HEK293 (cell line): ENCODE data around the gene UCKL1.

ENCODE experiments used
- CTCF ChIA-PET: fragments of 350-600 bp; formaldehyde crosslinking; extraction: SDS; loops from one replicate; lab custom pipeline; 2021; ENCODE audit warnings: antibody characterized with exemption; lab: Yijun Ruan, JAX
- POLR2A ChIA-PET: fragments of 300-600 bp; formaldehyde crosslinking; extraction: SDS; loops from one replicate; lab custom pipeline; 2020; ENCODE audit warnings: antibody characterized with exemption, inconsistent platforms; lab: Yijun Ruan, JAX
- H3K27ac ChIP-seq: fragments of 200-500 bp; sonication (Bioruptor generic); 2 replicates; pipeline ENCODE4 v1.5.1; 2014; ENCODE audit warnings: low read depth, low read length, control low read depth, inconsistent platforms; ENCODE audit errors: extremely low read depth
- H3K36me3 ChIP-seq, 2 experiments: fragments of 200-500 bp in 1 of 2; sonication (Bioruptor generic) in 1 of 2; 1 replicate in 1 of 2; 2 replicates in 1 of 2; pipeline ENCODE4 v1.5.1; 2014 to 2017; ENCODE audit warnings: inconsistent platforms in 2 of 2, low read length in 2 of 2; ENCODE audit not compliant: control insufficient read depth in 2 of 2, insufficient read depth in 1 of 2
- H3K4me1 ChIP-seq: fragments of 200-500 bp; sonication (Bioruptor generic); 2 replicates; pipeline ENCODE4 v1.5.1; 2014; ENCODE audit warnings: mild to moderate bottlenecking, low read length, inconsistent platforms; ENCODE audit not compliant: control insufficient read depth, insufficient read depth
- H3K4me3 ChIP-seq: 2 replicates; pipeline ENCODE4 v1.5.1; 2011; ENCODE audit warnings: low read depth, mild to moderate bottlenecking, control low read depth, low read length, moderate library complexity
- H3K9me3 ChIP-seq: fragments of 200-500 bp; sonication (Bioruptor generic); 2 replicates; pipeline ENCODE4 v1.5.1; 2014; ENCODE audit warnings: low read depth, low read length, inconsistent platforms; ENCODE audit not compliant: control insufficient read depth, insufficient read depth
- GFI1B ChIP-seq: fragments of 450-650 bp; formaldehyde crosslinking; IDR thresholded peaks from 2 replicates; pipeline ENCODE4 v1.5.1; 2016; ENCODE audit warnings: missing biosample characterization, missing genetic modification characterization
- GLI4 ChIP-seq: fragments of 450-650 bp; formaldehyde crosslinking; IDR thresholded peaks from 2 replicates; pipeline ENCODE4 v1.5.1; 2016; ENCODE audit warnings: missing biosample characterization, missing genetic modification characterization
- GLIS1 ChIP-seq: fragments of 450-650 bp; formaldehyde crosslinking; IDR thresholded peaks from 2 replicates; pipeline ENCODE4 v1.5.1; 2016; ENCODE audit warnings: missing biosample characterization, missing genetic modification characterization
- HIC1 ChIP-seq: fragments of 450-650 bp; formaldehyde crosslinking; IDR thresholded peaks from 2 replicates; pipeline ENCODE4 v1.5.1; 2016; ENCODE audit warnings: missing biosample characterization, missing genetic modification characterization
- OSR2 ChIP-seq: fragments of 450-650 bp; formaldehyde crosslinking; IDR thresholded peaks from 2 replicates; pipeline ENCODE4 v1.5.1; 2016; ENCODE audit warnings: missing biosample characterization, missing genetic modification characterization
- RBAK ChIP-seq: fragments of 450-650 bp; formaldehyde crosslinking; IDR thresholded peaks from 2 replicates; pipeline ENCODE4 v1.5.1; 2016; ENCODE audit warnings: missing biosample characterization, missing genetic modification characterization
- SETDB1 ChIP-seq: IDR thresholded peaks from one replicate; pipeline ENCODE4 v1.6.1; 2017; ENCODE audit warnings: mild to moderate bottlenecking, low read length, moderate library complexity, mixed read lengths; ENCODE audit not compliant: insufficient read length
- TRIM28 ChIP-seq: IDR thresholded peaks from 2 replicates; pipeline ENCODE4 v1.6.1; 2011; ENCODE audit warnings: low read length, control low read depth, borderline replicate concordance
- ZBTB26 ChIP-seq: fragments of 450-650 bp; formaldehyde crosslinking; optimal IDR thresholded peaks from 2 replicates; pipeline ENCODE3; 2016; ENCODE audit warnings: missing biosample characterization, mild to moderate bottlenecking, missing genetic modification characterization
- ZBTB48 ChIP-seq: fragments of 450-650 bp; formaldehyde crosslinking; IDR thresholded peaks from 2 replicates; pipeline ENCODE4 v1.5.1; 2016; ENCODE audit warnings: missing biosample characterization, missing genetic modification characterization
- ZFP3 ChIP-seq: fragments of 450-650 bp; formaldehyde crosslinking; IDR thresholded peaks from 2 replicates; pipeline ENCODE4 v1.5.1; 2016; ENCODE audit warnings: low read depth, missing biosample characterization, missing genetic modification characterization
- ZNF169 ChIP-seq: fragments of 450-650 bp; formaldehyde crosslinking; IDR thresholded peaks from 2 replicates; pipeline ENCODE4 v1.5.1; 2016; ENCODE audit warnings: missing biosample characterization, missing genetic modification characterization
- ZNF2 ChIP-seq: fragments of 450-650 bp; formaldehyde crosslinking; IDR thresholded peaks from 2 replicates; pipeline ENCODE4 v1.5.1; 2016; ENCODE audit warnings: missing biosample characterization, missing genetic modification characterization
- ZNF23 ChIP-seq: fragments of 450-650 bp; formaldehyde crosslinking; IDR thresholded peaks from 2 replicates; pipeline ENCODE4 v1.5.1; 2016; ENCODE audit warnings: missing biosample characterization, missing genetic modification characterization, borderline replicate concordance
- ZNF24 ChIP-seq: fragments of 450-650 bp; formaldehyde crosslinking; IDR thresholded peaks from 2 replicates; pipeline ENCODE4 v1.5.1; 2016; ENCODE audit warnings: missing biosample characterization, missing genetic modification characterization
- ZNF311 ChIP-seq: fragments of 450-650 bp; formaldehyde crosslinking; IDR thresholded peaks from 2 replicates; pipeline ENCODE4 v1.5.1; 2017; ENCODE audit warnings: missing biosample characterization, missing genetic modification characterization, borderline replicate concordance
- ZNF335 ChIP-seq: fragments of 450-650 bp; formaldehyde crosslinking; conservative IDR thresholded peaks from 2 replicates; pipeline ENCODE4 v1.5.1; 2016; ENCODE audit warnings: missing biosample characterization, missing genetic modification characterization
- ZNF426 ChIP-seq: fragments of 450-650 bp; formaldehyde crosslinking; IDR thresholded peaks from 2 replicates; pipeline ENCODE4 v1.5.1; 2017; ENCODE audit warnings: missing biosample characterization, missing genetic modification characterization, mild to moderate bottlenecking, inconsistent platforms, moderate library complexity
- ZNF433 ChIP-seq: fragments of 450-650 bp; formaldehyde crosslinking; IDR thresholded peaks from 2 replicates; pipeline ENCODE4 v1.5.1; 2016; ENCODE audit warnings: missing biosample characterization, missing genetic modification characterization, low read depth
- ZNF600 ChIP-seq: fragments of 450-650 bp; formaldehyde crosslinking; IDR thresholded peaks from 2 replicates; pipeline ENCODE4 v1.5.1; 2016; ENCODE audit warnings: missing biosample characterization, missing genetic modification characterization
- ZNF701 ChIP-seq: fragments of 450-650 bp; formaldehyde crosslinking; IDR thresholded peaks from 2 replicates; pipeline ENCODE4 v1.5.1; 2016; ENCODE audit warnings: missing biosample characterization, missing genetic modification characterization
- ZNF830 ChIP-seq: fragments of 450-650 bp; IDR thresholded peaks from 2 replicates; pipeline ENCODE4 v1.5.0; 2018; ENCODE audit warnings: missing biosample characterization, missing genetic modification characterization, low read depth, mild to moderate bottlenecking, moderate library complexity
- TF ChIP-seq, protein P1 (sequence below): fragments of 450-650 bp; formaldehyde crosslinking; IDR thresholded peaks from 2 replicates; pipeline ENCODE4 v1.5.1; 2016; ENCODE audit warnings: missing biosample characterization, missing genetic modification characterization
- TF ChIP-seq, protein P2 (sequence below): fragments of 450-650 bp; IDR thresholded peaks from 2 replicates; pipeline ENCODE4 v1.5.1; 2018; ENCODE audit warnings: missing biosample characterization, mild to moderate bottlenecking, missing genetic modification characterization
- TF ChIP-seq, protein P3 (sequence below): fragments of 450-650 bp; formaldehyde crosslinking; IDR thresholded peaks from 2 replicates; pipeline ENCODE4 v1.5.1; 2016; ENCODE audit warnings: missing biosample characterization, missing genetic modification characterization
- TF ChIP-seq, protein P4 (sequence below): fragments of 450-650 bp; formaldehyde crosslinking; IDR thresholded peaks from 2 replicates; pipeline ENCODE4 v1.5.1; 2016; ENCODE audit warnings: missing biosample characterization, missing genetic modification characterization

Gene UCKL1

DNA sequence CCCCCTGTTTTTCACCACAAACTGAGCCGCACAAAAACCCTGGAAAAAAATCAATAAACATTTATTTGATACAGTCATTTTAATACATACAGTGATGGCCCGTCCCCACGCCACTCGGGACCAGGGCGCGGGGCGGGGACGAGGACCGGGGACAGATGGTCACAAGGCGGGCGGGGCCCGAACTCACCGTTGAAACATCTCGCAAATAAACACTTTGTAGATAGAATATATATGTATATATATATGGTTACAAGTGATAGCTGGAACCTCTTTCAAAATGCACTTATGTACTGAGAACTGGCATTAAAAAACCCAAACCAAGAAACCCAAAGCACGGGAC, 418 bp upstream of the UCKL1 start (continued):
- TF ChIP-seq, protein P1, sequence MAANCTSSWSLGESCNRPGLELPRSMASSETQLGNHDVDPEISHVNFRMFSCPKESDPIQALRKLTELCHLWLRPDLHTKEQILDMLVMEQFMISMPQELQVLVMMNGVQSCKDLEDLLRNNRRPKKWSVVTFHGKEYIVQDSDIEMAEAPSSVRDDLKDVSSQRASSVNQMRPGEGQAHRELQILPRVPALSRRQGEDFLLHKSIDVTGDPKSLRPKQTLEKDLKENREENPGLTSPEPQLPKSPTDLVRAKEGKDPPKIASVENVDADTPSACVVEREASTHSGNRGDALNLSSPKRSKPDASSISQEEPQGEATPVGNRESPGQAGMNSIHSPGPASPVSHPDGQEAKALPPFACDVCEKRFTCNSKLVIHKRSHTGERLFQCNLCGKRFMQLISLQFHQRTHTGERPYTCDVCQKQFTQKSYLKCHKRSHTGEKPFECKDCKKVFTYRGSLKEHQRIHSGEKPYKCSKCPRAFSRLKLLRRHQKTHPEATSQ: no peak
- TF ChIP-seq ZNF23 (tag by site-specific recombination) (no peak), ZNF169 (tag by site-specific recombination) (no peak), OSR2 (no peak), ZNF24 (tag by site-specific recombination) (0 out of 2 replicates have a peak, but pooled peaks have one; percentile 22)
- TF ChIP-seq, all 188 proteins: peak for 5

DNA sequence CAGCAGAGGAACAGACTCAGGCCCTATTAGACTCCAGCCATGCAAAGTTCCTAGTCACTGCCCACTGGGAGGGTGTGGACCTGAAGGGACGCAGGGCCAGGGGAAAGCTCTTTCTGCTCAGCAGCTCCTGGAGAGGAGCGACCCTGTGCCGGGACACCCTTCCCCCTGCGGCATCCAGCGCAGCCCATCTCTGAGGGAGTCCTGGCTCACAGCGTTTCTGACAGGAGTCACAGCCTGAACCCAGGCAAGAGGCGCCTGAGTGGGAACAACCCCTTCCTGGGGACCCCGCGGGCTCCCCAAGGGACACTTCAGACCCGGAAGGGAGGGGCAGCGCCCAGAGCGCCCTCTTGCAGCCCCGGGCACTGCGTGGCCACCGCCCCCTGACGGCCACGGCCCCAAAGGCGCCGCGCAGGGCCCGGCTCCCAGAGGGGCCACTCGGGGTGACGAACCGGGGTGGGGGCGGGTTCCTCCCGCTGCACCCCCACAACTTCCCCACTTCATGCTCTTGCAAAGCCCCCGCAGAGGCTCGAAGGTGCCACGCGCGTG, 862 bp downstream of the UCKL1 start:
- H3K9me3 ChIP-seq: no peaks in the 10 kb centered on the region
- CTCF ChIA-PET: interaction anchor here (0.5 to 1.4 kb wide), 3 partner anchors 9 to 32 kb away, joined by 3 to 5 read pairs (median 3); no protein-coding TSS in a partner anchor
- peak overlapping the region; percentile 99 for H3K4me3 ChIP-seq
- peak overlapping the region; percentile 94 for H3K27ac ChIP-seq
- H3K36me3 ChIP-seq: peaks cover 0 to 25% of the 10 kb centered on the region in 2 experiments; a peak in 1 of 3 replicates
- H3K4me1 ChIP-seq: peaks cover 4% of the 10 kb centered on the region; the same call in 1 of the 2 replicates
- POLR2A ChIA-PET: interaction anchor here (0.7 to 2.7 kb wide), 2 partner anchors 25 to 90 kb away, joined by 3 to 21 read pairs; partner anchors contain the start of genes PRPF6 and TPD52L2
- TF ChIP-seq ZBTB48 (tag by site-specific recombination): 0 out of 2 replicates have a peak, but pooled peaks have one; percentile 12
- TF ChIP-seq ZNF701 (tag by site-specific recombination): no peak
- TF ChIP-seq, protein P2, sequence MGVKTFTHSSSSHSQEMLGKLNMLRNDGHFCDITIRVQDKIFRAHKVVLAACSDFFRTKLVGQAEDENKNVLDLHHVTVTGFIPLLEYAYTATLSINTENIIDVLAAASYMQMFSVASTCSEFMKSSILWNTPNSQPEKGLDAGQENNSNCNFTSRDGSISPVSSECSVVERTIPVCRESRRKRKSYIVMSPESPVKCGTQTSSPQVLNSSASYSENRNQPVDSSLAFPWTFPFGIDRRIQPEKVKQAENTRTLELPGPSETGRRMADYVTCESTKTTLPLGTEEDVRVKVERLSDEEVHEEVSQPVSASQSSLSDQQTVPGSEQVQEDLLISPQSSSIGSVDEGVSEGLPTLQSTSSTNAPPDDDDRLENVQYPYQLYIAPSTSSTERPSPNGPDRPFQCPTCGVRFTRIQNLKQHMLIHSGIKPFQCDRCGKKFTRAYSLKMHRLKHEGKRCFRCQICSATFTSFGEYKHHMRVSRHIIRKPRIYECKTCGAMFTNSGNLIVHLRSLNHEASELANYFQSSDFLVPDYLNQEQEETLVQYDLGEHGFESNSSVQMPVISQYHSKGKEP (tag by site-specific recombination): no peak
- no peak for TF ChIP-seq SETDB1
- TF ChIP-seq ZNF830: no peak
- TF ChIP-seq TRIM28: no peak
- TF ChIP-seq ZNF311 (tag by site-specific recombination): no peak
- no peak for TF ChIP-seq ZBTB26 (tag by site-specific recombination)
- no peak for TF ChIP-seq ZFP3 (tag by site-specific recombination)
- no peak for TF ChIP-seq ZNF433 (tag by site-specific recombination)
- no peak for TF ChIP-seq GLI4
- TF ChIP-seq GLIS1: peak; percentile 49
- peak; percentile 60; the same call in 1 of the 2 replicates for TF ChIP-seq ZNF600 (tag by site-specific recombination)
- 0 out of 2 replicates have a peak, but pooled peaks have one; percentile 73 for TF ChIP-seq ZNF335 (tag by site-specific recombination)
- no peak for TF ChIP-seq OSR2
- peak; percentile 56; the same call in 1 of the 2 replicates for TF ChIP-seq HIC1 (tag by site-specific recombination)
- TF ChIP-seq ZNF426 (tag by site-specific recombination): no peak
- TF ChIP-seq, protein P3, sequence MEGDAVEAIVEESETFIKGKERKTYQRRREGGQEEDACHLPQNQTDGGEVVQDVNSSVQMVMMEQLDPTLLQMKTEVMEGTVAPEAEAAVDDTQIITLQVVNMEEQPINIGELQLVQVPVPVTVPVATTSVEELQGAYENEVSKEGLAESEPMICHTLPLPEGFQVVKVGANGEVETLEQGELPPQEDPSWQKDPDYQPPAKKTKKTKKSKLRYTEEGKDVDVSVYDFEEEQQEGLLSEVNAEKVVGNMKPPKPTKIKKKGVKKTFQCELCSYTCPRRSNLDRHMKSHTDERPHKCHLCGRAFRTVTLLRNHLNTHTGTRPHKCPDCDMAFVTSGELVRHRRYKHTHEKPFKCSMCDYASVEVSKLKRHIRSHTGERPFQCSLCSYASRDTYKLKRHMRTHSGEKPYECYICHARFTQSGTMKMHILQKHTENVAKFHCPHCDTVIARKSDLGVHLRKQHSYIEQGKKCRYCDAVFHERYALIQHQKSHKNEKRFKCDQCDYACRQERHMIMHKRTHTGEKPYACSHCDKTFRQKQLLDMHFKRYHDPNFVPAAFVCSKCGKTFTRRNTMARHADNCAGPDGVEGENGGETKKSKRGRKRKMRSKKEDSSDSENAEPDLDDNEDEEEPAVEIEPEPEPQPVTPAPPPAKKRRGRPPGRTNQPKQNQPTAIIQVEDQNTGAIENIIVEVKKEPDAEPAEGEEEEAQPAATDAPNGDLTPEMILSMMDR (tag by site-specific recombination): peak; percentile 89
- TF ChIP-seq, protein P4, sequence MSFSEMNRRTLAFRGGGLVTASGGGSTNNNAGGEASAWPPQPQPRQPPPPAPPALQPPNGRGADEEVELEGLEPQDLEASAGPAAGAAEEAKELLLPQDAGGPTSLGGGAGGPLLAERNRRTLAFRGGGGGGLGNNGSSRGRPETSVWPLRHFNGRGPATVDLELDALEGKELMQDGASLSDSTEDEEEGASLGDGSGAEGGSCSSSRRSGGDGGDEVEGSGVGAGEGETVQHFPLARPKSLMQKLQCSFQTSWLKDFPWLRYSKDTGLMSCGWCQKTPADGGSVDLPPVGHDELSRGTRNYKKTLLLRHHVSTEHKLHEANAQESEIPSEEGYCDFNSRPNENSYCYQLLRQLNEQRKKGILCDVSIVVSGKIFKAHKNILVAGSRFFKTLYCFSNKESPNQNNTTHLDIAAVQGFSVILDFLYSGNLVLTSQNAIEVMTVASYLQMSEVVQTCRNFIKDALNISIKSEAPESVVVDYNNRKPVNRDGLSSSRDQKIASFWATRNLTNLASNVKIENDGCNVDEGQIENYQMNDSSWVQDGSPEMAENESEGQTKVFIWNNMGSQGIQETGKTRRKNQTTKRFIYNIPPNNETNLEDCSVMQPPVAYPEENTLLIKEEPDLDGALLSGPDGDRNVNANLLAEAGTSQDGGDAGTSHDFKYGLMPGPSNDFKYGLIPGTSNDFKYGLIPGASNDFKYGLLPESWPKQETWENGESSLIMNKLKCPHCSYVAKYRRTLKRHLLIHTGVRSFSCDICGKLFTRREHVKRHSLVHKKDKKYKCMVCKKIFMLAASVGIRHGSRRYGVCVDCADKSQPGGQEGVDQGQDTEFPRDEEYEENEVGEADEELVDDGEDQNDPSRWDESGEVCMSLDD (tag by site-specific recombination): peak; percentile 83; the same call in 1 of the 2 replicates
- TF ChIP-seq ZNF2 (tag by site-specific recombination): no peak
- no peak for TF ChIP-seq RBAK (tag by site-specific recombination)
- no peak for TF ChIP-seq GFI1B
